Suprapubic skin (tissue), 4 donors: ENCODE results near the gene STON2. TPM values are rescaled to one million over a fixed set of nuclear protein-coding genes. Genes with fewer than 3 reads are reported as not detected.

ENCODE experiments used
- DNase-seq, 2 donors: peaks; one replicate each; pipeline ENCODE4 v3.0.0-alpha.2; 2019; ENCODE audit warnings: low spot score in 2 of 2
- H3K27ac ChIP-seq: fragments of 200-600 bp; sonication (generic); one replicate; pipeline ENCODE4 v1.5.1; 2019
- H3K27me3 ChIP-seq: fragments of 200-600 bp; sonication (generic); one replicate; pipeline ENCODE4 v1.5.1; 2019
- H3K36me3 ChIP-seq: fragments of 200-600 bp; sonication (generic); one replicate; pipeline ENCODE4 v1.5.1; 2019
- H3K4me1 ChIP-seq: fragments of 200-600 bp; sonication (generic); one replicate; pipeline ENCODE4 v1.5.1; 2019
- H3K4me3 ChIP-seq: fragments of 200-600 bp; sonication (generic); one replicate; pipeline ENCODE4 v1.5.1; 2019; ENCODE audit warnings: mild to moderate bottlenecking
- H3K9me3 ChIP-seq: fragments of 200-600 bp; sonication (generic); one replicate; pipeline ENCODE4 v1.5.1; 2019
- CTCF ChIP-seq, 2 donors: fragments of 200-600 bp in 1 of 2; fragments of 450-650 bp in 1 of 2; sonication (generic) in 1 of 2; IDR thresholded peaks; one replicate each; pipeline ENCODE4 v1.5.1; 2016 to 2019; ENCODE audit warnings: antibody characterized with exemption in 2 of 2, mild to moderate bottlenecking in 1 of 2, moderate library complexity in 1 of 2
- EP300 ChIP-seq: sonication (generic); formaldehyde crosslinking; IDR thresholded peaks from one replicate; pipeline ENCODE4 v1.6.1; 2017; ENCODE audit warnings: antibody characterized with exemption
- POLR2A ChIP-seq, 2 donors: fragments of 450-650 bp; IDR thresholded peaks; one replicate each; pipeline ENCODE4 v1.6.1; 2017; ENCODE audit warnings: antibody characterized with exemption in 2 of 2, mild to moderate bottlenecking in 2 of 2, moderate library complexity in 2 of 2
- POLR2AphosphoS5 ChIP-seq, 3 donors: sonication (generic); formaldehyde crosslinking; IDR thresholded peaks; one replicate each; pipeline ENCODE4 v1.6.1; 2017; ENCODE audit warnings: antibody characterized with exemption in 3 of 3
- WGBS: methylation state at CpG from one replicate; pipeline ENCODE4 v1.1.5; 2018; 5-methylcytosine and 5-hydroxymethylcytosine counted together
- total RNA-seq, 4 donors: library from RNA; depleted of rRNA; stranded (reverse); fragments of >200 nt; gene quantifications; one replicate each; pipeline ENCODE4 v1.1.0, GENCODE V29; 2016

Gene STON2
- total RNA-seq, 4 donors from 2014 or later: 19.1 to 39.5 (median 22.8) TPM

GRCh38 chr14:81363746-81364378, 36.3 kb downstream of the STON2 start:
- H3K36me3 ChIP-seq: no peaks in the 10 kb centered on the region
- peak overlapping the region; percentile 29 for H3K27ac ChIP-seq
- WGBS: 31% methylated on average over 4 of the region's 4 CpGs
- H3K27me3 ChIP-seq: no peaks in the 10 kb centered on the region
- peaks cover 25% of the 10 kb centered on the region for H3K4me1 ChIP-seq
- TF ChIP-seq POLR2AphosphoS5 (IDR thresholded peaks at IDR 0.05) (no peak), CTCF (IDR thresholded peaks at IDR 0.05) (no peak), POLR2A (IDR thresholded peaks at IDR 0.05) (no peak), EP300 (no peak)
- H3K9me3 ChIP-seq: no peaks in the 10 kb centered on the region
- no peak for DNase-seq
- H3K4me3 ChIP-seq: no peak overlapping the region

GRCh38 chr14:81353691-81354323, 46.3 kb downstream of the STON2 start:
- Histone ChIP-seq H3K27ac (no peak overlapping the region), H3K4me1 (no peaks in the 10 kb centered on the region), H3K36me3 (no peaks in the 10 kb centered on the region), H3K27me3 (no peaks in the 10 kb centered on the region), H3K9me3 (peaks cover 10% of the 10 kb centered on the region), H3K4me3 (no peak overlapping the region)
- TF ChIP-seq POLR2AphosphoS5 (IDR thresholded peaks at IDR 0.05): no peak
- no peak for TF ChIP-seq CTCF (IDR thresholded peaks at IDR 0.05)
- TF ChIP-seq EP300: no peak
- TF ChIP-seq POLR2A (IDR thresholded peaks at IDR 0.05): no peak
- WGBS: 83% methylated on average over 4 of the region's 5 CpGs
- no peak for DNase-seq

GRCh38 chr14:81352413-81352812, 47.7 kb downstream of the STON2 start:
- Histone ChIP-seq H3K36me3 (no peaks in the 10 kb centered on the region), H3K27me3 (no peaks in the 10 kb centered on the region), H3K4me3 (no peak overlapping the region), H3K9me3 (peaks cover 10% of the 10 kb centered on the region), H3K27ac (no peak overlapping the region), H3K4me1 (no peaks in the 10 kb centered on the region)
- no peak for TF ChIP-seq CTCF (IDR thresholded peaks at IDR 0.05)
- TF ChIP-seq EP300: no peak
- TF ChIP-seq POLR2A (IDR thresholded peaks at IDR 0.05): no peak
- no peak for TF ChIP-seq POLR2AphosphoS5 (IDR thresholded peaks at IDR 0.05)
- WGBS: 84% methylated on average over 2 of the region's 2 CpGs
- no peak for DNase-seq

- peaks cover 10% of the 10 kb centered on the region for H3K9me3 ChIP-seq
- no peak for DNase-seq
These were observed 48.9 kb downstream of the STON2 start for GRCh38 chr14:81351205-81351604.

More at GRCh38 chr14:81351205-81351604, 48.9 kb downstream of the STON2 start:
- no peak overlapping the region for H3K4me3 ChIP-seq
- H3K4me1 ChIP-seq: no peaks in the 10 kb centered on the region
- H3K27me3 ChIP-seq: no peaks in the 10 kb centered on the region
- H3K36me3 ChIP-seq: no peaks in the 10 kb centered on the region
- TF ChIP-seq POLR2A (IDR thresholded peaks at IDR 0.05): no peak
- no peak for TF ChIP-seq EP300
- no peak for TF ChIP-seq CTCF (IDR thresholded peaks at IDR 0.05)
- no peak overlapping the region for H3K27ac ChIP-seq
